Measurements from ENCODE around the gene PLCB2. TPM values are rescaled to one million over a fixed set of nuclear protein-coding genes. Genes with fewer than 3 reads are reported as not detected.

PLCB2 gene
- total RNA-seq, 4 donors from 2014 or later: 0.34 to 3.0 (median 2.0) TPM

DNA sequence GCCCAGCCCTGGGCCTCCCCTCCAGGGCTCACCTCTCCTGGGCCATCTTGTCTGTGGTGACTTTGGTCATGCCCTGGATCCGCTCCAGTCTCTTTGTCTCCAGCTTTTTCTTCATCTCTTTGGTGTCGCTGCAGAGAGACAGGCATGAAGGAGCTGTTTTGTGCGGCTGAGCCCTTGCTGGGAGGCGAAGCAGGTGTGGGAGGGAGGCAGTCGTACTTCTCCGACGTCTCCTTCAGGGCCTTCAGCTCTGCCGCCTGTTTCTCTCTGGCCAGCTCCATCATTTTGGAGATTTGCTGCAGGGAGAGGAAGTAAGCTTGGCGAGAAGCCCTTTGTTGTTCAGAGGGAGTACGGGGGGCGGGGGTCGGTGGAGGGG, 17.2 kb downstream of the PLCB2 start:
- no peak for DNase-seq (ENCODE audit: low spot score in 2 of 2)
- no peaks in the 10 kb centered on the region for H3K36me3 ChIP-seq
- H3K27ac ChIP-seq: no peak overlapping the region
- H3K4me3 ChIP-seq: peak overlapping the region; percentile 41
- no peaks in the 10 kb centered on the region for H3K9me3 ChIP-seq
- no peak for TF ChIP-seq POLR2AphosphoS5 (IDR thresholded peaks at IDR 0.05)
- TF ChIP-seq EP300 (IDR thresholded peaks at IDR 0.05): no peak
- TF ChIP-seq, protein P1, sequence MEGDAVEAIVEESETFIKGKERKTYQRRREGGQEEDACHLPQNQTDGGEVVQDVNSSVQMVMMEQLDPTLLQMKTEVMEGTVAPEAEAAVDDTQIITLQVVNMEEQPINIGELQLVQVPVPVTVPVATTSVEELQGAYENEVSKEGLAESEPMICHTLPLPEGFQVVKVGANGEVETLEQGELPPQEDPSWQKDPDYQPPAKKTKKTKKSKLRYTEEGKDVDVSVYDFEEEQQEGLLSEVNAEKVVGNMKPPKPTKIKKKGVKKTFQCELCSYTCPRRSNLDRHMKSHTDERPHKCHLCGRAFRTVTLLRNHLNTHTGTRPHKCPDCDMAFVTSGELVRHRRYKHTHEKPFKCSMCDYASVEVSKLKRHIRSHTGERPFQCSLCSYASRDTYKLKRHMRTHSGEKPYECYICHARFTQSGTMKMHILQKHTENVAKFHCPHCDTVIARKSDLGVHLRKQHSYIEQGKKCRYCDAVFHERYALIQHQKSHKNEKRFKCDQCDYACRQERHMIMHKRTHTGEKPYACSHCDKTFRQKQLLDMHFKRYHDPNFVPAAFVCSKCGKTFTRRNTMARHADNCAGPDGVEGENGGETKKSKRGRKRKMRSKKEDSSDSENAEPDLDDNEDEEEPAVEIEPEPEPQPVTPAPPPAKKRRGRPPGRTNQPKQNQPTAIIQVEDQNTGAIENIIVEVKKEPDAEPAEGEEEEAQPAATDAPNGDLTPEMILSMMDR (IDR thresholded peaks at IDR 0.05): no peak
- WGBS: 40% methylated on average over 9 of the region's 12 CpGs
- peaks cover 17% of the 10 kb centered on the region for H3K27me3 ChIP-seq
- peaks cover 25% of the 10 kb centered on the region for H3K4me1 ChIP-seq

DNA sequence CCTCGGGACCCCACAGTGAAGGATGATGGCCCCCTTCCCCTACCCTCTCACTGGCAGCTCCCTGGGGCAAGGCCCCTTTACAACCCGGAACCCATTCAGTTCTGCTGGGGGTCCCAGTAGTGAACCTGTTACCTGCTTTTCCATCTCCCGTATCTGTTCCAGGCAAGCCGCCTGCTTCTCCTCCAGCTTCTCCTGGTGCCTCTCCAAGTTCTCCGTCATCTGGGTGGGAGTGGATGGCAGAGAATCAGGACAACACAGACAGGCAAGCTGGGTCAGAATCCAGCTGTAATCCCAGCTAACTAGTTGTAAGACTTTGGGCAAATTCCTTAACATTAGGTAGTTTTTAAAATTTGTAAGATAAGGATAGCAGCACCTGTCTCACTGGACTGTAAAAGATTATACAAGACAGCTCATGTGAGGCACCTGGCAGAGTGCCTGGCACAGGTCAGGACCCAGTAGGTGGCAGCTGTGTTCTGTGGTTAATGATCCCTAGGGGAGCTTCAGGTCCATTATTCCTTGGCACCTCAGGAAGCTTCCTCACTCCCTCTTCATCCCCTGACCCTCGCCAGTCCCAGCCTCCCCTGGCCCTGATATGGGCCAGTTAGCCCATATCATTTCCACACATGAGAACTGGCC, 18.5 kb downstream of the PLCB2 start:
- DNase-seq (ENCODE audit: low spot score in 2 of 2): no peak
- Histone ChIP-seq H3K36me3 (no peaks in the 10 kb centered on the region), H3K9me3 (no peaks in the 10 kb centered on the region), H3K4me1 (peaks cover 28% of the 10 kb centered on the region), H3K27ac (no peak overlapping the region), H3K27me3 (peaks cover 14% of the 10 kb centered on the region), H3K4me3 (no peak overlapping the region)
- WGBS: 92% methylated on average over 6 of the region's 6 CpGs
- TF ChIP-seq EP300 (IDR thresholded peaks at IDR 0.05) (no peak), POLR2A (IDR thresholded peaks at IDR 0.05) (no peak), POLR2AphosphoS5 (IDR thresholded peaks at IDR 0.05) (no peak)
- TF ChIP-seq, protein P1 (IDR thresholded peaks at IDR 0.05): no peak

DNA sequence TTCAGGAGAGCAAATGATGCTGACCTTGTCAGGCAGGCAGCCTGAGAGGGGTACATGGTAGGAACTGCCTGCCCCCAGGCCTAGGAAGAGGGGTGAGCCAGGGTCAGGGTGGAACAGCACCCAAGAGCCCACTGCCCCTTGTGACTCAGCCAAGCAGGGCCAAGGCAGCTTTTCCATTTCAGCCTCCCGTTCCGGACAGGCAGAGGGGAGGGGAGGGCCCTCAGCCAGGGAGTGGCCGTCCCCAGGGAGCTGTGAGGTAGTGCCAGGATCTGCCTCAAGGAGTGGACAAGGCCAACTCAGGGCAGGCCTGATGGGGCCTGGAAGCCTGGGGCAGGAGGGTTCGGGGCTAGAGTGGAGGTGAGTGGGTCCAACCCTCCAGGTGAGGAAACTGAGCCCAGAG, 19.8 kb downstream of the PLCB2 start:
- WGBS: 80% methylated on average over 3 of the region's 4 CpGs
- TF ChIP-seq POLR2A (IDR thresholded peaks at IDR 0.05) (no peak), EP300 (IDR thresholded peaks at IDR 0.05) (no peak), POLR2AphosphoS5 (IDR thresholded peaks at IDR 0.05) (no peak)
- TF ChIP-seq, protein P1 (IDR thresholded peaks at IDR 0.05): no peak
- Histone ChIP-seq H3K27me3 (peaks cover 19% of the 10 kb centered on the region), H3K36me3 (no peaks in the 10 kb centered on the region), H3K4me3 (no peak overlapping the region), H3K9me3 (no peaks in the 10 kb centered on the region), H3K4me1 (peaks cover 38% of the 10 kb centered on the region), H3K27ac (no peak overlapping the region)
- DNase-seq (ENCODE audit: low spot score in 2 of 2): no peak

DNA sequence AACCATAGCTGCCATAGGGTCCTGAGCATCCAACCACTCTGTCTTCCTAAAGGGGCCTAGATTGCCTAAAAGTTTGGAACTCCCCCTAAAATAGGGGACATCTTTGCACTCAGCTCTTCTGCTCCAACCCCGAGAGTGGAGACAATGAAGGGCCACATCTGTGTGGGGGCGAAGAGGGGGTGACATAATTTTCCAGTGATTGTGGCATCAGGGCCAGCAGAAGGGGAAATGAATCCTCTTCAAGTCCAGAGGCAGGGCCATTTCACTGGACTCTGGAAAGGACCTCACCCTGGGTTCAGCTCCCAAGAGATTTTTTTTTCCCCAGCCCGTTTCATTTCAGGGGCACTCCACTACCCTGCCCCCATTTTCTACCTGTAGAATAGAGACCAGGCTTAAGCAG, 20.2 kb downstream of the PLCB2 start:
- Histone ChIP-seq H3K27ac (no peak overlapping the region), H3K36me3 (no peaks in the 10 kb centered on the region), H3K4me1 (peaks cover 43% of the 10 kb centered on the region), H3K9me3 (no peaks in the 10 kb centered on the region), H3K4me3 (no peak overlapping the region), H3K27me3 (peaks cover 23% of the 10 kb centered on the region)
- no peak for TF ChIP-seq POLR2AphosphoS5 (IDR thresholded peaks at IDR 0.05)
- TF ChIP-seq, protein P1 (IDR thresholded peaks at IDR 0.05): no peak
- WGBS: 93% methylated on average over 3 of the region's 3 CpGs
- DNase-seq (ENCODE audit: low spot score in 2 of 2): no peak

DNA sequence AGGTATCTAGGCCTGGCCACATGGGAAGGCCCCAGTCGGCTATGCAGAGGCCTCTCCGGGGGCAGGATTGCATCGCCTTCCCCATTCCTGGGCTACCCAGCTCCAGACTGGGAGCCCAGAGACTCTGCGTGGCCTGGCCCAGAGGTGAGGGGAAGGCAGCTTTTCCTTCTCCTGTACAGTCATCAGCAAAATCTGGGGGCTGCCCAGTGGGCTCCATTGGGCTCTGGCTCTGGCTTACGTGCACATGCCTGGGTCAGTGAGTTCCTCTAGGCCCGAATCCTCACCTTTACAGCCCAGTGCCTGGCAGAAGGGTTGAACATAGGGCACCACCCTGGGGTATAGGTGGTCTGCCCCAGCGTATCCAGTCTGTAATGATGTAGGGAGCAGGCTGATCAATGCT, 20.9 kb downstream of the PLCB2 start:
- TF ChIP-seq POLR2AphosphoS5 (IDR thresholded peaks at IDR 0.05): no peak
- no peak for TF ChIP-seq POLR2A (IDR thresholded peaks at IDR 0.05)
- TF ChIP-seq, protein P1 (IDR thresholded peaks at IDR 0.05): no peak
- no peak for TF ChIP-seq EP300 (IDR thresholded peaks at IDR 0.05)
- Histone ChIP-seq H3K27me3 (peaks cover 28% of the 10 kb centered on the region), H3K4me3 (no peak overlapping the region), H3K9me3 (no peaks in the 10 kb centered on the region), H3K27ac (no peak overlapping the region), H3K4me1 (peaks cover 50% of the 10 kb centered on the region), H3K36me3 (no peaks in the 10 kb centered on the region)
- no peak for DNase-seq (ENCODE audit: low spot score in 2 of 2)
- WGBS: no CpG with 5 or more reads among the region's 7 CpGs

Measured in suprapubic skin (tissue), 4 donors.